ENCODE results near the gene RFFL. TPM values are rescaled to one million over a fixed set of nuclear protein-coding genes. Genes with fewer than 3 reads are reported as not detected.

RFFL gene
- polyA plus RNA-seq, 2 of the 4 experiments (the other 2 are of a cell fraction), result 22.7 to 35.5 TPM

GRCh38 chr17:34979153-34979552 lies 84.4 kb downstream of the RFFL start (continued):
- TF ChIP-seq PBX3 (IDR thresholded peaks at IDR 0.05), result no peak
- no peak for TF ChIP-seq CHD2 (IDR thresholded peaks at IDR 0.05; ENCODE audit: low read length, partially characterized antibody)
- TF ChIP-seq POLR2AphosphoS2 (conservative IDR thresholded peaks at IDR 0.05; ENCODE audit: low read length), result no peak
- no peak for TF ChIP-seq POLR2A (IDR thresholded peaks at IDR 0.05; ENCODE audit: low read length)
- TF ChIP-seq KDM5A (IDR thresholded peaks at IDR 0.05), result no peak
- TF ChIP-seq ZSCAN20 (CRISPR knock-in tag; IDR thresholded peaks at IDR 0.05), result no peak
- TF ChIP-seq CBX2 (IDR thresholded peaks at IDR 0.05; ENCODE audit: borderline replicate concordance, low read depth), result no peak
- TF ChIP-seq NR3C1 (IDR thresholded peaks at IDR 0.05), result no peak

GRCh38 chr17:34974794-34975785 lies 88.4 kb downstream of the RFFL start:
- H3K4me3 ChIP-seq, result no peak overlapping the region
- H3K4me2 ChIP-seq, result no peak overlapping the region
- no peak for ATAC-seq
- POLR2A ChIA-PET, result interaction anchor here (0.6 kb wide), 2 partner anchors 24 to 394 kb away, joined by 4 to 6 read pairs; no protein-coding TSS in a partner anchor
- no peak for DNase-seq (ENCODE audit: low read depth in 1 of 2, low spot score in 1 of 2)
- CTCF ChIA-PET, result interaction anchor here (0.9 to 2.2 kb wide), 5 partner anchors 11 to 830 kb away, joined by 3 to 7 read pairs (median 6); no protein-coding TSS in a partner anchor
- peaks cover 6% of the 10 kb centered on the region; the same call in 1 of the 3 replicates for H3K4me1 ChIP-seq
- TF ChIP-seq EHMT2 (IDR thresholded peaks at IDR 0.05; ENCODE audit: low read depth), result no peak
- H3K9me3 ChIP-seq, result no peaks in the 10 kb centered on the region
- H3K27ac ChIP-seq, result no peak overlapping the region
- WGBS (ENCODE audit: missing lambda C conversion rate), result 71% methylated on average over 3 of the region's 3 CpGs
- FAIRE-seq, result no peak

- 13% methylated on average over 2 of the region's 2 CpGs for WGBS (ENCODE audit: missing lambda C conversion rate)
- H3K4me2 ChIP-seq, result no peak overlapping the region
- H3K27ac ChIP-seq, result no peak overlapping the region
- ChIA-PET CTCF (interaction anchor here (0.9 to 2.2 kb wide), 10 partner anchors 11 to 831 kb away, joined by 3 to 7 read pairs (median 4); no protein-coding TSS in a partner anchor), POLR2A (no interaction called here)
- no peaks in the 10 kb centered on the region for H3K9me3 ChIP-seq
- ATAC-seq (no peak), FAIRE-seq (no peak), DNase-seq (ENCODE audit: low read depth in 1 of 2, low spot score in 1 of 2) (no peak)
- H3K4me3 ChIP-seq, result no peak overlapping the region
- peaks cover under 1% of the 10 kb centered on the region; the same call in 1 of the 3 replicates for H3K4me1 ChIP-seq
- TF ChIP-seq HEYL (CRISPR knock-in tag; IDR thresholded peaks at IDR 0.05) (no peak), RARB (CRISPR knock-in tag; IDR thresholded peaks at IDR 0.05) (no peak), FOSB (CRISPR knock-in tag; IDR thresholded peaks at IDR 0.05) (no peak), FOSL2 (IDR thresholded peaks at IDR 0.05) (no peak), FOSL2 (CRISPR knock-in tag; IDR thresholded peaks at IDR 0.05) (no peak), PHF8 (IDR thresholded peaks at IDR 0.05; ENCODE audit: borderline replicate concordance, low read depth) (no peak), NR3C1 (IDR thresholded peaks at IDR 0.05) (no peak), CTCF (IDR thresholded peaks at IDR 0.05) (no peak), MYC (IDR thresholded peaks at IDR 0.05; ENCODE audit: borderline replicate concordance, low read length) (no peak), CBX8 (IDR thresholded peaks at IDR 0.05) (no peak), REST (IDR thresholded peaks at IDR 0.05) (no peak), SMC3 (IDR thresholded peaks at IDR 0.05) (no peak)
Measured at GRCh38 chr17:34974179-34974578, 89.3 kb downstream of the RFFL start.
